ENCODE data around the gene ATG13.
"Not testable (repeated sequence)": the region's sequence is repeated elsewhere in the genome, so short reads cannot be mapped to it uniquely, and the experiment has no call there.

Gene ATG13

DNA sequence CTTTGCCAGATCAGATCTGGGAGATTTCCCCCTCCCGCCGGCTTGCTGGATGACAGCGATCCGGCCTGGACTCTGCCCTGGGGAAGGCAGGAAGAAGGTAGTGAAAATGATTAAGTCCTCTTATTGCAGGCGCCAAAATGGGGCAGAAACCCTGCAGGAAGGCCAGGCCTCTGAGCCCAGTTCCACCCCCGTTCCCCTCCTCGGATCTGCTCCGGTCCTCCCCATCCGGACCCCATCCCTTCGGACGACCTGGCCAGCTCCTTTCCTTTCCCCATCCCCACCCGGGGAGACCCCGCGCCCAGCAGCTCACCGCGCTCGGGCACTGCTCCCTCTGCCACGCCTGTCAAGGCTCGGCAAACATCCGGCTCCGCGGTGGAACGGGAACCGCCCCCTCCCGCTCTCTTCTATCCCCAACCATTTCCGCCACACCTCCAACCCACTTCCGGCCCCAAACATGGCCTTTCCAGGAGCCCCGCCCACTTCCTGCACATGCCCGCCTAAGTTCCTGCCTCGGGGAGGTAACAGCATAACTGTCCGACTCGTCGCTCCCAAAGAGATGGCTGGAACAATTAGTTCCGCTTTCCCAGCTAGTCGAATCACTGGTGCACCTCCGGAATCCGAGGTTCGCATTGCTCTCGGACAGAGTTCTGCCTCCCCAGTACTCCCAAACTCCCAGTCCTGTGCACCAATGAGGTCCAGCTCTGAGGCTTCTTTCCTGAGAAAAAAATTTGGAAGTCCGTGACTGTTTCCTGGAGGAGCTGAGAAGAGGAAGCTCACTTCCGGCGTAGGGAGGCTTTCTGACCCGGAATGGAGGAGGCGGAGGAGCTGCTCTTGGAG lies 83.1 kb downstream of the ATG13 start, which contains the start of the genes ARHGAP1 and ZNF408:
Gene ARHGAP1, minus strand, starts transcription at position 379 of the 837 bp plus-strand sequence. CDS start 4,512 bp downstream, outside the sequence.
Gene ZNF408, plus strand, starts transcription at position 791 of the 837 bp plus-strand sequence. Its CDS starts 17 bp downstream, at position 808.
- peak; percentile 97 for DNase-seq

- no peak for DNase-seq
Observed at GRCh38 chr11:46701078-46701654, 83.8 kb downstream of the ATG13 start.

GRCh38 chr11:46705070-46705688 lies 87.8 kb downstream of the ATG13 start:
- DNase-seq: no peak

GRCh38 chr11:46706886-46707285 lies 89.5 kb downstream of the ATG13 start:
- DNase-seq: no peak

GRCh38 chr11:46709351-46709750 lies 92.0 kb downstream of the ATG13 start:
- not testable (repeated sequence) for DNase-seq

- peak; percentile 23 for DNase-seq
Observed at GRCh38 chr11:46710821-46711269, 93.5 kb downstream of the ATG13 start.

GRCh38 chr11:46711303-46711702 lies 94.0 kb downstream of the ATG13 start:
- no peak for DNase-seq

DNA sequence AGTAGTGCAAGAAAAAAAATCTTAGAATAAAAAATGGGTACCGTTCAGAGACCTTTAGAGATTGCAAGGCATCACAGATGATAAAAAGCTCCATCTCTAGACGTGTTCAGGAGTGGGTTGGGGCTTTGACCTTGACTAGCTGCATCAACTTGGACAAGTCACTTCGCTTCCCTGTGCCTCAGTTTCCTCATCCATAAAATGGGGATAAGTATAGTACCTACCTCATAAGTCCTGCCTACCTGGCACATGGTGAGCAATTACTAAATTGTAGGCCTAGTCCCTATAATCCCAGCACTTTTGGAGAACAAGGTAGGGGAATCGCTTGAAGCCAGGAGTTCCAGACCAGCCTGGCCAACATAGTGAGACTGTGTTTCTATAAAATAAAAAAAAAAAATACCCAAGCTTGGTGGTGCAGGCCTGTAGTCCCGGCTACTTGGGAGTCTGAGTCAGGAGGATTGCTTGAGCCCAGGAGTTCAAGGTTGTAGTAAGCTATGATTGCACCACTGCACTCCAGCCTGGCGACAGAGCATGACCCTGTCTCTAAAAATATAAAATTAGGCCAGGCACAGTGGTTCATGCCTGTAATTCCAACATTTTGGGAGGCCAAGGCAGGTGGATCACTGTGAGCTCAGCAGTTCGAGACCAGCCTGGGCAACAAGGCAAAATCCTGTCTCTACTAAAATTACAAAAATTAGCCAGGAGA lies 95.7 kb downstream of the ATG13 start:
- DNase-seq: no peak

GRCh38 chr11:46717825-46718154 lies 100.4 kb downstream of the ATG13 start:
- DNase-seq: not testable (repeated sequence)

DNA sequence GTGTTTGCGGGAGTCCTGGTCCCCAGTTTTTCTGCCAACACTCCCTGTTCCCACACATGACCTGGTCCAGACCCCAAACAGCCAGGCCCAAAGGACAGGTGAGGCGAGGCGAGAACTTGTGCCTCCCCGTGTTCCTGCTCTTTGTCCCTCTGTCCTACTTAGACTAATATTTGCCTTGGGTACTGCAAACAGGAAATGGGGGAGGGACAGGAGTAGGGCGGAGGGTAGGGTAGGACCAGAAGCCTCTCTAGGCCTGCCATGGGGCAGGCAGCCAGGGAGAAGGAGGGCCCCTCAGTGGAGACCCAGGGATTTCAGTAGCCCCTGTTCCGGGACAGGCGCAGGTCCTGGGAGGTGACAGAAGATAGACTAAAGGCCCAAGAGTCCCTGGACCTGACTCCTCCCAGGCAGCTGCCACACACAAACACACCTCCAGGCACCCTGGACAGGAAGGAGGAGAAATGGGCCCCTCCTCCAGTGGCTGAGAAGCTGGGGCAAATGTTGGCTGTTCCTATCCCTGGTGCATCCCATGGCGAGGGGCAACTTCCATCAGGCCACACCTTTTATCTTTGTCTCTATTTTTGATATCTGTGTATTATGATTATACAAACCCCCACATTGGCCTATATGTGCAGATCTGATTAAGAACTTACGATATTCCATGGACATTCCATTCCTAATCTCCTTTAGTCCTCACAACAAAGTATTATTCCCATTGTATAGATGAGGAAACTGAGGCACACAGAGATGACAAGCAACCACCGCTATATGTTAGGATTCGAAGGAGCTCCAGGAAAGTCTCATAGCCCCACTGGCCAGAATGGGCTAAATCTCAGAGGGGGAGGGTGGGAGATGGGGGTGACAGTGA lies 101.0 kb downstream of the ATG13 start:
- DNase-seq: no peak

GRCh38 chr11:46719048-46719542 lies 101.7 kb downstream of the ATG13 start, which contains the start of gene F2:
Gene F2 (plus strand): TSS chr11:46719213. CDS start chr11:46719236, 23 bp downstream.
- no peak for DNase-seq

DNA sequence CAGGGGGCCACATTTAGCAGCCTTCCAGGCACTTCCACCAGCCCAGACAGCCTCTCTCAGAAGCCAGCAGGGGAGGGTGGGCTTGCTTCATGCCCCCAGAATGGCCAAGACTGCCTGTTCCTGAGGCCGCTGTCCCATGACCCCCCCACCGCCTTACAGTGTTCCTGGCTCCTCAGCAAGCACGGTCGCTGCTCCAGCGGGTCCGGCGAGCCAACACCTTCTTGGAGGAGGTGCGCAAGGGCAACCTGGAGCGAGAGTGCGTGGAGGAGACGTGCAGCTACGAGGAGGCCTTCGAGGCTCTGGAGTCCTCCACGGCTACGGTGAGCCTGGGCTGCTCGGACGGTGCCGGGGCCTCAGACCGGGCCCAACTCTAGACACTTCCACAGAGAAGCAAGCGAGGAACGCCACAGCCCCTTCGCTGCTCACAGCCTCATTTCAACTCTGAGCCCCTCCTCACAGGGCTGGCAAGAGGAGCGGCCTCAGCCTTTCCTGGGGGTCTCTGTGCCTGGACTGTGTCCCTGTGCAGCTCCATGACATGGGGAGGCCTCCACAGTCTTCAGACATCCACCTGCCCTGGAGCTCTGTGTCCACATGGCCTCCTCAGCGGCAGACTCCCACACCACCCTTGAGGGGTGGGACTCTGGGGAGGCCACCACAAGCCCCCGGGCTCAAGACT lies 102.3 kb downstream of the ATG13 start:
- DNase-seq: no peak

DNA sequence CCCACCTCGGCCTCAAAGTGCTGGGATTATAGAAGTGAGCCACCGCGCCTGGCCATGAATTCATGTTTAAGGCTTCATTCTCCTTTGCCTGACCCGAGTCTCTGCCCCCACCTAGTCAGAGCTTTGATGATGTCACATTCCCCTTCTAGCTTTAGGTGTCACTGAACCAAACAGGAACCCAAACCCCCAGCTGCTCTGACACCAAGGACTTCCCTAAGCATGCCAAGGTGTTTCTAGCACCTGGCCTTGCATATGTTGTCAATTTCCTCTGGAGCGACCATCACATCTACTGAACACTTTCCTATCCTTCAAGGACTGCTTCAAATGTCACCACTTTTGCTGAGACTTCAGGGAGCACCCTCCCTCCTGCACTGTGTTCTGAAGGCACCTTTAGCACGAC lies 103.9 kb downstream of the ATG13 start:
- DNase-seq: no peak

DNA sequence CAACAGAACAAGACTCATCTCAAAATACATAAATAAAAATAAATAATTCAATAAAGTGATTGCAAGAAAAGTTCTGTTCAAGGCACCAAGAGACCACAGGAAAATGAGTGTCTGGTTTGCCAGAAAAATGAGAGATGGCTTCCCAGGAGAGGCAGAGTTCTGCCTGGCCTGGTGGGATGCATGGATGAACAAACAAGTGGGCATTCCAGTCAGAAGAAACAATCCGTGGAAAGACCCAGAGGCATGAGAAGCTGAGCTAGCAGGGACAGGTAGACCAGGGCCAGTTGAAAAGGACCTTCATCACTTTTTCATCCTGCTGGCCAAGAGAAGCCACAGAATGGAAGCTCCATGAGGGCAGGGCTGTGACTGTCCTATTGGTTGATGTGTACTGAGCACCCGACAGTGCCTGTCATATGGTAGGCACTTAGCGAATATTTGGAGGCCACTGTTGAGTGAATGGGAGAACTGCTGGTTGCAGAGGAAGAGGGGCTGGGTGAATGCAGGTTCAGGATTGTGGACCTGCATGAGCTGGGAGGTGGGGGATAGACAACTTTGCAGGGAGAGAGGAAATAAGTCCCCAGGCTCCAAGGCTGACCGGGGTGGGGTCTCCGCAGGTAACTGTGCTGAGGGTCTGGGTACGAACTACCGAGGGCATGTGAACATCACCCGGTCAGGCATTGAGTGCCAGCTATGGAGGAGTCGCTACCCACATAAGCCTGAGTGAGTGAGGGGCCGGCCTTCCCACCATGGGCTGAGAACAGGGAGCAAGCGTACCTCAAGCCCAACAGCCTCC lies 105.4 kb downstream of the ATG13 start:
- DNase-seq: no peak

- no peak for DNase-seq
Observed at GRCh38 chr11:46723359-46723680, 106.0 kb downstream of the ATG13 start.

GRCh38 chr11:46724088-46724487 lies 106.7 kb downstream of the ATG13 start:
- no peak for DNase-seq
